HG02973 (cell line): Measurements from ENCODE around the gene COL3A1.

Experiments
- ATAC-seq: cut with Tn5 transposase; IDR thresholded peaks from one replicate; pipeline ENCODE4 v1.9.1; 2021; ENCODE audit warnings: moderate library complexity; ENCODE audit not compliant: unreplicated experiment

COL3A1 gene

DNA sequence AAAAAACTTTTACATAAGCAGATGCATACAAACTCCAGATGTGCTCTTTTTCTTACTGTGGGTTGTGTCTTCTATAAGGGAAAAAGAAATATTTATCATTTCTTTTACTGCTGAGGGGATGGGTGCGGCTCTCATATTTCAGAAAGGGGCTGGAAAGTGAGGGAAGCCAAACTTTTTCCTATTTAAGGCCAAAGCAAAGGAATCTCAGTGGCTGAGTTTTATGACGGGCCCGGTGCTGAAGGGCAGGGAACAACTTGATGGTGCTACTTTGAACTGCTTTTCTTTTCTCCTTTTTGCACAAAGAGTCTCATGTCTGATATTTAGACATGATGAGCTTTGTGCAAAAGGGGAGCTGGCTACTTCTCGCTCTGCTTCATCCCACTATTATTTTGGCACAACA lies at the start of gene COL3A1:
Gene COL3A1 (plus strand): TSS at position 210 of the 400 bp plus-strand sequence. CDS start 117 bp downstream, at position 327.
- ATAC-seq = no peak

DNA sequence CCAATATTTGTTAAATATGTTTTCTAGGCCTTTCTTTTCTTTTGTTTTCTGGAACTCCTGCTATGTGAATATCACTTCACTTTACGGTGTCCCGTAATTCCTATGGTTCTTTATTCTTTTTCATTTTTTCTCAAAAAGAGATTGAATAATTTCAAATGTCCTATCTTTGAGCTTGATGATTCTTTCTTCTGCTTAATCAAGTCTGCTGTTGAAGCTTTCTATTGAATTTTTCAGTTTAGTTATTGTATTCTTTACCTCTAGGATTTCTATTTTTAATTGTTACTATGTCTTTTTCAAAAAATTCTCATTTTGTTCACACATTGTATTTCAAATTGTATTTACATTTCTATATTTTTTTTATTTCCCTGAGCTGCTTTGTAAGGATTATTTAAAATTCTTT lies 45.5 kb upstream of the COL3A1 start:
- ATAC-seq = no peak

DNA sequence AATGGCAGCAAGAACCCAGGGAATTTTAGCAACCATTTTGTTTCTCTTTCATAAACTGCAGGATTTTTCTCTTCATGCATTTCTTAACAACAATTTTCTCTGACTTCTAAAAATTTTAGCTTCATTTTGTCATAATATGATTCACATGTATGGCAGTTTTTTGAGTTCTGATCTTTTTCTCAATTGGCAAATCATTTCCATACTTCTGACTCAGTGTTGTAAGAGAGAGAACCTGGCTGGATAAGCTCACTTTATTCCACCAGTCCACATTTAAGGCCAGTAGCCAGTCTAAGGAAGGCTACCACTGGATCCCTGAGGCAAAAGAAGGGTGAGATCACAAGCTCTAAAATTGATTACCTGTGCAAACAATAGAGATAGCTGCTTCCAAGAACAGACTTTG lies 42.8 kb upstream of the COL3A1 start:
- ATAC-seq = no peak

GRCh38 chr2:188937228-188938220 lies 36.6 kb upstream of the COL3A1 start:
- no peak for ATAC-seq

DNA sequence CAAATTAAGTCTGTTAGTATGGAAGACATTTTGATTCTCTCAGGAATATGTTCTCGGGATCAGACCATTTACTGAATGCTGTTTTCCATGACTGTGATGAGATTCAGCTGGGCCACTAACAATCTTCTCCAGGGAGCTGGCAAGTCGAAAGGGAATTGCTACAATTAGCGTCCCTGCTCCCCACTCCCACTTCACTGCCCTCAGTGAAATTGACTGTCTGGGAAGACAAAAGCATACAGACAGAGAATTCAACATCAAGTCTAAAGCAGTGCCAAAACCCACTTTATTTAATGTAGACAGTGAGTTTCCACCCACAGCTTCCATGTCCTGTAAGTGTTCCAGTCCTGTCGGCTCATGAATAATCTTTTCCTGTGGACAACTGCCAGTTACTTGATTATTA lies 34.0 kb upstream of the COL3A1 start:
- ATAC-seq = no peak

DNA sequence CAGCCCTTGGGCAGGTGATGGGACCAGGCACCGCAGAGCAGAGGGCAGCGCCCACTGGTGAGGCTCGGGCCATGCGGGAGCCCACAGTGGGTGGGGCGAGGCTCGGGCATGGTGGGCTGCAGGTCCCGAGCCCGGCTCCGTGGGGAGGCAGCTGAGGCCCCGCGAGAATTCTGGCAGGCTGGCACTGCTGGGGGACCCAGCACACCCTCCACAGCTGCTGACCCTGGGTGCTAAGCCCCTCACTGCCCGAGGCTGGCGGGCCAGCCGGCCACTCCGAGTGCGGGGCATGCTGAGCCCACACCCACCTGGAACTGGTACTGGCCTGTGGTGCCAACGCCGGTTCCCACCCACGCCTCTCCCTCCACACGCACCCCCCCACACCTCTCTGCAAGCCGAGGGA lies 29.7 kb upstream of the COL3A1 start:
- ATAC-seq = no peak

DNA sequence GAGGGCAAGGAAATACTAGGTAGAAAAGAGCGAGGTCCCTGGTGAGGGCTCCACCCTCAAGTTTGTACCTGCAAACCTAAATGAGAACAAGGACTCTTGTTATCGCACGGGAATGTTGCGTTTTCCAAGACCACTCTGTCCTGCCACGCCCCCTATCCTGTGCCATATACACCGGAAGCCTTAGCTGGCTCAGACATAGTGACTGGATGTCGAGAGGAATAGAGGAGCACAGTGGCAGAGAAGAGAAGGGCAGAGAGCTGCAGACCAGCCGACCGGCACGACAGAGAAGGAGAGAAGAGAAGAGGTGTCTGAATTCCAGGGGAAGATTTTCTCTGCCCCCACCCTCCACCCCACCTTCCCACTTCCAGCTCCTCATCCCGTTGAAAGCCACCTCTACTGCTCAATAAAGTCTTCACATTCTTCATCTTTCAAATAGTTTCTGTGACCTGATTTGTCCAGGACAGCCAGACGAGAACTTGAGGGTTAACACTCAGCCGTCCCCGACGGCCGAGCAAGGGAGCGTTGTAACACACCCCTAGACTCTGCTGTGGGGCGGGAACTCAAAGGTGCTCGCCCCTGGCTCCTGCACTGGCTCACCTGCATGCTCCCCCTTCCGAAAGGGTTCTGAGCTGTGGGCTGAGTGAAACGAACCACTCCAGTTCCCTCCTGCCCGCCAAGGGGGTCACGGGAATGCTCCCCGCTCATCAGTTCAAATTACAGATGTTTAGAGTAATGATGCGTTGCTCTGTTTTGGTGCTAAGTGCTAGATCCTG lies 24.9 kb upstream of the COL3A1 start:
- ATAC-seq = no peak

DNA sequence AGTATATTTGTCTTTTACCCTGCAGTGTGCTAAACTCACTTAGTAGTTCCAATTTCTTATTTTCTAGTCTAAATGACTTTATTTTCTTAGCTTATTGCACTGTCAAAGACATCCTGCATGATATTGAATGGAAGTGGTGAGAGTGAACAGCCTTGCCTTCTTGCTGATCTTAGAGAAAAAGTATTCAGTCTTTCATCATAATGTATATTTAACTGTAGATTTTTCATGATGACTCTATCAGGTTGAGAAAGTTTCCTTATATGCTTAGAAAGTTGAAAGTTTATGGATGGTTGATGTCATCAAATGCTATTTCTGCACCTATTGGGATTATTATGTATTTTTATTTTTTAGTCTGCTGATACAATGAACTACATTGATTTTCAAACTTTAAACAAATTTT lies 21.3 kb upstream of the COL3A1 start:
- ATAC-seq = no peak

DNA sequence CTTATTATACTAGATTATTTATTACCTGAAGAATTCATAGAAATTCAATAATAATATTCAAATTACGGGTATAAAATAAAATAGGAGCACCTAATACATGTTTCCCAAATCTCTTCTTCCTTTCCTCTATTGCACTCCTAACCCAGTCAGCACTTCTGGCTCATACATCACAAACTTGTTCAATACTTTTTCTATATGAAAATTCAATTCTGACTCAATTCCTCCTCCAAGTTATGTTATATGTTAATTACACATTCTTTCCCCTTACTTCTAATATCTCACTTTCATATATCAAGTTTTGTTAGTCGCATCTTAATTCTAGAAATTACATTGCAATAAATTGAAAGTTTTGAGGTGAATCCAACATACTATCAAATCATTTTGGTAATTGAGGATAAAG lies 17.9 kb upstream of the COL3A1 start:
- no peak for ATAC-seq

GRCh38 chr2:188956961-188957360 lies 17.2 kb upstream of the COL3A1 start:
- ATAC-seq = no peak

GRCh38 chr2:188957646-188958045 lies 16.5 kb upstream of the COL3A1 start:
- ATAC-seq = no peak

DNA sequence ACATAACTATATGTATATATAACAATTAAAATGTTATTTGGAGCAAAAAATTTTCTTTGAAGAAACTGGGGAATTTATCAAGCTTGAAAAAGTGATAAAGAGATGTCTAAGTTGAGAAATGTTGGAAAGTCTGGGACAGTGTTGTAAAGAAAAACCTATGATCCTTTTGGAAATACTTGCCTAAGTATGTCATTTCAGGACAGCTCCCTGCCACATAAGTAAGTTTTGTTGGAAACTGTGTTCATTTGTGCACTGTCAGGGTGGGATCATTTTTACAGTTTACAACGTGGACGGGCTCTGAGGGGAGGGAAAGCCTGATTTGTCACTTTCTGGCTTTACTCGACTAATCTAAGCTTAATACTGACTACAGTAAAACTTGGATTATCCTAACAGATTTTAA lies 10.4 kb upstream of the COL3A1 start:
- ATAC-seq = no peak

GRCh38 chr2:188964976-188965546 lies 9.1 kb upstream of the COL3A1 start:
- ATAC-seq = no peak

GRCh38 chr2:188965563-188965962 lies 8.6 kb upstream of the COL3A1 start:
- ATAC-seq = no peak

DNA sequence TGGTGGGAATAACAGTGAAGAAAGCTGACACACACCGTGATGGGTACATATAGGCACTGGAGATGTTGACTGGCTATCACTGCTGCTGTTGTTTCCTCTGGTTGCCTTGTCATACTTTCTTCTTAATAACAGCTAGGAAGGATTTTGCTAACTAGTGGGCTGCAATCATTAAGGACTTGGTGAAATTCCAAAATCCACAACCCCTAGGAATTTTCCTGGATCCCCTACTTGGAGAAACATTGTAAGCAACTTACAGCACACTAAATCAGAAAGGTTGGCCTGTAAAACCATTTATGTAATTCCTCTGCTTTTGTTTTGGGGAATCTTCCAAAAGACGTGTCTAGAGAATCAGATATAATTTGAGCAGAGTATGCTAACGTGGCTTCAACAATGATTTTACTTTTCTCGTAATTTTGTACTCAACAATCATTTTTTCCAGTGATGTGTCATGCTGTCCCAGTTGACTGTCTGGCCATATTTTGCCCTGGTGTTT lies 8.0 kb upstream of the COL3A1 start:
- ATAC-seq = no peak

- no peak for ATAC-seq
Observed at GRCh38 chr2:188966728-188967440, 7.3 kb upstream of the COL3A1 start.

- no peak for ATAC-seq
Observed at GRCh38 chr2:188969236-188969635, 4.9 kb upstream of the COL3A1 start.

- no peak for ATAC-seq
Observed at GRCh38 chr2:188969651-188970050, 4.5 kb upstream of the COL3A1 start.

DNA sequence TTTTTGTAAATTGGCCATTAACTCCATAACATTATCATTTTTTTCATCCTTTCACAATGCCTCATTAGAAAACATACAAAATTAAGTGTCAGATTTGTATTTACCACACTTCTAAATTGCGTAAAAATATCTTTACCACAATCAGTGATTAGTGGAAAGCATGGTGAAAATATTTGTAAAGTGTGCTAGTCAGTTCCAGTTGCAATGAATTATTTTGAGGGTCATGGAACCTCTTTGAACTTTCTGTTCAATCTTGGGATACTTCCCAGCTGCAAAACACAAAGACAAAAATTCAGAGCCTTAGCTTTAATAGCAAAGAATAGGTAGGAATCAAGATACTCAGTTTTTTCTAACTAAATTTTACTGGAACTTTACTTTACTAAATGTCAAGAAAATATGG lies 4.0 kb upstream of the COL3A1 start:
- no peak for ATAC-seq

GRCh38 chr2:188971432-188971861 lies 2.7 kb upstream of the COL3A1 start:
- ATAC-seq = no peak

- no peak for ATAC-seq
Observed at GRCh38 chr2:188973641-188974040, 532 bp upstream of the COL3A1 start.
